Stimulated activated naive CD8-positive, alpha-beta T cell treated with anti-CD3 and anti-CD28 coated beads, Interleukin-15, Interleukin-2, amounts not matched to agents 100 ng/mL and 50 ng/mL, for 24 hours (primary cell): ENCODE data around the gene ZNF410.
A peak's percentile ranks its signal among the peaks of the same experiment; 100 is the strongest.
"Not testable (repeated sequence)": the region's sequence is repeated elsewhere in the genome, so short reads cannot be mapped to it uniquely, and the experiment has no call there.

Source experiments
- H3K27ac Mint-ChIP-seq: one replicate; pipeline ENCODE4 v1.8.0; 2021; ENCODE audit warnings: mild to moderate bottlenecking, mixed read lengths
- H3K27me3 Mint-ChIP-seq: one replicate; pipeline ENCODE4 v1.8.0; 2021; ENCODE audit warnings: mixed read lengths
- H3K36me3 Mint-ChIP-seq: one replicate; pipeline ENCODE4 v1.8.0; 2021; ENCODE audit warnings: low read depth, mixed read lengths
- H3K4me1 Mint-ChIP-seq: one replicate; pipeline ENCODE4 v1.8.0; 2021; ENCODE audit warnings: low read depth, mixed read lengths
- H3K4me3 Mint-ChIP-seq: one replicate; pipeline ENCODE4 v1.8.0; 2021; ENCODE audit warnings: mild to moderate bottlenecking, mixed read lengths
- H3K9me3 Mint-ChIP-seq: one replicate; pipeline ENCODE4 v1.8.0; 2021; ENCODE audit warnings: mixed read lengths

The ZNF410 gene

DNA sequence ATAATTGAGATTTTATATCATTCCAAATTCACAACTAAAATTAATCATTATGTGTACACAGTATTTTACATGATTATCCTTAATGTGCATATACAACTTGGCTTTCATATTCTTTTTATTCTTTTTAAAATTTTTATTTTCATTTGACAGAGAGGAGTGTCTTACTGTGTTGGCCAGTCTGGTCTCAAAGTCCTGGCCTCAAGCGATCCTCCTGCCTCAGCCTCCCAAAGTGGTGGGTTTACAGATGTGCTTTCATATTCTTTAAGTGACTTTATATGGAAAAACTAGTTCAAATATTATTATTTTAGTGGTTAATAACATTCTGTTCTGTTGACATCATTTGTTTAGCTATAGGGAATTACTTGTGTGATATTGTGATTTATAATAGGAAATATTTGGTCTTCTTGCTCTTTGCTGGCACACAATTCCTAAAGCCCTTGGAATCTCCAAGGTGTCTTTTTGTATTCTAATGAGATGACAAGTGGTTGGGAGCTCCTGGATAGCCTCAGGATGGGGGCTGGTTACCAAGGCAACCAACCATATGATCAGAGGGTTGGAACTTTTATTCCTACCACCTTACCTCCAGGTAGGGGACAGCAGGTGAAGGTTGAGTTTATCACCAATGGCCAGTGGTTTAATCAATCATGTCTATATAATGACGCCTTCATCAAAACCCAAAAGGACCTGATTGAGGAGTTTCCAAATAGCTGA, 16.0 kb upstream of the ZNF410 start:
- Mint-ChIP-seq H3K4me1 (no peaks in the 10 kb centered on the region), H3K9me3 (no peaks in the 10 kb centered on the region), H3K36me3 (peaks cover 10% of the 10 kb centered on the region), H3K27ac (no peak overlapping the region), H3K4me3 (no peak overlapping the region), H3K27me3 (no peaks in the 10 kb centered on the region)

DNA sequence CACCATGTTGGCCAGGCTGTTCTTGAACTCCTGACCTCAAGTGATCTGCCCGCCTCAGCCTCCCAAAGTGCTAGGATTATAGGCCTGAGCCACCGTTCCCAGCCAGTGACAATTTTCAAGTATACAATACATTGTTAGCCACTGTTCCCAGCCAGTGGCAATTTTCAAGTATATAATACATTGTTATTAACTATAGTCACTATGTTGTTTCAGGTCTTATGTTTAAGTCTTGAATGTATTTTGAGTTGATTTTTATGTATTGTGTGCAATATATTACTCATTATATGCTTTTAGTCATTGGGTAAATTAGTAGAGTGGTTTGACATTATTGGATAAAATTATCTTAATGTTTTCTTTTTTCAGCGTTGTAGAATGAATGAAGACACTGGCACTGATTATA, 13.0 kb upstream of the ZNF410 start:
- no peaks in the 10 kb centered on the region for H3K4me1 Mint-ChIP-seq
- H3K9me3 Mint-ChIP-seq, result no peaks in the 10 kb centered on the region
- H3K27ac Mint-ChIP-seq, result no peak overlapping the region
- no peaks in the 10 kb centered on the region for H3K27me3 Mint-ChIP-seq
- H3K4me3 Mint-ChIP-seq, result no peak overlapping the region
- H3K36me3 Mint-ChIP-seq, result peaks cover 5% of the 10 kb centered on the region

DNA sequence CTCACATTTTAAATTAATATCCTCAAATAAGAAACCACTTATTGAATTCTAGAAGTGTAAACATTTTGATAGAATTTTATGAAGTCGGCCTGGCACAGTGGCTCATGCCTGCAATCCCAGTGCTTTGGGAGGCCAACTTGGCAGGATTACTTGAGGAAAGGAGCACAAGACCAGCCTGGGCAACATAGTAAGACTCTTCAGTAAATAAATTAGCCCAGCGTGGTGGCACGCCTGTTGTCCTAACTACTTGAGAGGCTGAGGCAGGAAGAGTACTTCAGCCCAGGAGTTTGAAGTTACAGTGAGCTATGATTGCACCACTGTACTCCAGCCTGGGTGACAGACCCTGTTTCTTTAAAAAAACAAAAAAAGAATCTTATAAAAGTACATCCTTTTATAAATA, 8.9 kb upstream of the ZNF410 start:
- Mint-ChIP-seq H3K4me1 (no peaks in the 10 kb centered on the region), H3K4me3 (no peak overlapping the region), H3K27me3 (no peaks in the 10 kb centered on the region), H3K9me3 (no peaks in the 10 kb centered on the region), H3K36me3 (peaks cover 5% of the 10 kb centered on the region), H3K27ac (no peak overlapping the region)

DNA sequence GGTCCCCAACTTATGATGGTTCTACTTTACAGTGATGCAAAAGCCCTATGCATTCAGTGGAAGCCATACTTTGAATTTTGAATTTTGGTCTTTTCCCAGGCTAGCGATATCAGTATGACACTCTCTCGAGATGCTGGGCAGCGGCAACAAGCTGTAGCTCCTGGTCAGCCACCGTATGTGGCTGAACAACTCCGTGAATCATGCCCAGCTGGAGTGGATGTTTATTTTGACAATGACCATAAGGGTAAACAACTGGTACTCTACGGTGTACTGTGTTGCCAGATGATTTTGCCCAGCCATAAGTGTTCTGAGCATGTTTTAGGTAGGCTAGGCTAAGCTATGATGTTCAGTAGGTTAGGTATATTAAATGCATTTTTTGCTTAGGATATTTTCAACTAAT, 8.2 kb upstream of the ZNF410 start:
- H3K27ac Mint-ChIP-seq, result no peak overlapping the region
- H3K4me1 Mint-ChIP-seq, result no peaks in the 10 kb centered on the region
- H3K4me3 Mint-ChIP-seq, result no peak overlapping the region
- H3K27me3 Mint-ChIP-seq, result no peaks in the 10 kb centered on the region
- H3K9me3 Mint-ChIP-seq, result no peaks in the 10 kb centered on the region
- H3K36me3 Mint-ChIP-seq, result peaks cover 5% of the 10 kb centered on the region

DNA sequence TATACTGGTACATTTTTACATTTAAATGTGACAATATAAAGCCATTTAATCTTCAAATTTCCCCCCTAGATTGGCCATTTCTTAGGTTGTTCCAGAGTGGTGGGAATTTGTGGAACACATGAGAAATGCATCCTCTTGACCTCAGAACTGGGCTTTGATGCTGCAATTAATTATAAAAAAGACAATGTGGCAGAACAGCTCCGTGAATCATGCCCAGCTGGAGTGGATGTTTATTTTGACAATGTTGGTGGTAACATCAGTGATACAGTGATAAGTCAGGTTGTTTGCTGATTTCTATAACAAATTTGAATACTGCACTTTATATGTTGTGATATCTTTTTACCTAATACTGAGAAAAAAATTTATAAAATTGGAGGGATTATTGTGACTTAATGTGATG, 7.6 kb upstream of the ZNF410 start:
- H3K36me3 Mint-ChIP-seq, result peaks cover 9% of the 10 kb centered on the region
- no peak overlapping the region for H3K4me3 Mint-ChIP-seq
- H3K4me1 Mint-ChIP-seq, result no peaks in the 10 kb centered on the region
- no peak overlapping the region for H3K27ac Mint-ChIP-seq
- no peaks in the 10 kb centered on the region for H3K9me3 Mint-ChIP-seq
- H3K27me3 Mint-ChIP-seq, result no peaks in the 10 kb centered on the region

DNA sequence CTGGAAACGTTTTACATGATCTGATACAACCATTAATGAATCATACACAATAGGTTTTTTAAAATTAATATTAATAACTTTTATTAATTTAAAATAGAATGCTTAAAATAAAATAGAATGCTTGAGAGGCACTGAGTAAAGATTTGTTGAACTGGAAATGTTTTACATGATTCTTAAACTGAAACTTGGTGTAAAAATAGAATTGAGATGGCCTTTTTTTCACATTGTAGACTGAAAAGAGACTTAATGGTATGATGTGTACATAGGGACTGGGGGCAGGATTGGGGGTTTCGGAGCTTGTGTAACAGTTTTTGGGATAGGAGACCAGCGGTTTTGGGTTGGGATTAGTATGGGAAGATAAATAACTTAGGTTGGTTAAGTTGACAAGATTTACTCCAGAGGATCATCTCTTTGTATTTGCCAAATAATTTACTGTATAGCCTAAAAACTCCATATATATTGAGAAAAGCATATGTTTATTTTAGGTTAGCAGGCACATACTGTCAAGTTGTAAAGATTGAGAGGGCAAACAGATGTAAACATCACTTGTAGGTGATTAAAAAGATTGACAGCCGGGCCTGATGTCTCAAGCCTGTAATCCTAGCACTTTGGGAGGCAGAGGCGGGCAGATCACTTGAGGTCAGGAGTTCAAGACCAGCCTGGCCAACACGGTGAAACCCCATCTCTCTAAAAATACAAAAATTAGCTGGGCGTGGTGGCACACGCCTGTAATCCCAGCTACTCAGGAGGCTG, 2.0 kb upstream of the ZNF410 start:
- no peaks in the 10 kb centered on the region for H3K9me3 Mint-ChIP-seq
- H3K27ac Mint-ChIP-seq, result peak overlapping the region; percentile 98
- peaks cover 25% of the 10 kb centered on the region for H3K36me3 Mint-ChIP-seq
- H3K4me1 Mint-ChIP-seq, result peaks cover 43% of the 10 kb centered on the region
- H3K4me3 Mint-ChIP-seq, result peak overlapping the region; percentile 85
- H3K27me3 Mint-ChIP-seq, result no peaks in the 10 kb centered on the region

DNA sequence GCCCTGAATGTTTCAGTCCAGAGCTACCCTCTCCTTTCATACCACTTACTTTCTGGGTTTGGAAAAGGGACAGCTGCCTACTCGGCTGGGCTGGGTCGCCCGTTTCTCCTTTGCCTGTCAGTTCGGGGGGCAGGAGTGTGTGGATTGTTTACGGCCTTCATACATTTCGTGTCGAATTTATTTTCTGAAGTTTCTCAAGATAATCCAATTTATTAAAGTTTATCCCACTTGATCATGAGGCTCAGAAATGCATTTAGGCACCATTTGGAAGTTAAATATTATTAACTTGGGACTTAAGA, 608 bp downstream of the ZNF410 start:
- H3K4me1 Mint-ChIP-seq, result peaks cover 56% of the 10 kb centered on the region
- H3K27me3 Mint-ChIP-seq, result no peaks in the 10 kb centered on the region
- H3K4me3 Mint-ChIP-seq, result peak overlapping the region; percentile 85
- H3K9me3 Mint-ChIP-seq, result no peaks in the 10 kb centered on the region
- peak overlapping the region; percentile 98 for H3K27ac Mint-ChIP-seq
- peaks cover 40% of the 10 kb centered on the region for H3K36me3 Mint-ChIP-seq

DNA sequence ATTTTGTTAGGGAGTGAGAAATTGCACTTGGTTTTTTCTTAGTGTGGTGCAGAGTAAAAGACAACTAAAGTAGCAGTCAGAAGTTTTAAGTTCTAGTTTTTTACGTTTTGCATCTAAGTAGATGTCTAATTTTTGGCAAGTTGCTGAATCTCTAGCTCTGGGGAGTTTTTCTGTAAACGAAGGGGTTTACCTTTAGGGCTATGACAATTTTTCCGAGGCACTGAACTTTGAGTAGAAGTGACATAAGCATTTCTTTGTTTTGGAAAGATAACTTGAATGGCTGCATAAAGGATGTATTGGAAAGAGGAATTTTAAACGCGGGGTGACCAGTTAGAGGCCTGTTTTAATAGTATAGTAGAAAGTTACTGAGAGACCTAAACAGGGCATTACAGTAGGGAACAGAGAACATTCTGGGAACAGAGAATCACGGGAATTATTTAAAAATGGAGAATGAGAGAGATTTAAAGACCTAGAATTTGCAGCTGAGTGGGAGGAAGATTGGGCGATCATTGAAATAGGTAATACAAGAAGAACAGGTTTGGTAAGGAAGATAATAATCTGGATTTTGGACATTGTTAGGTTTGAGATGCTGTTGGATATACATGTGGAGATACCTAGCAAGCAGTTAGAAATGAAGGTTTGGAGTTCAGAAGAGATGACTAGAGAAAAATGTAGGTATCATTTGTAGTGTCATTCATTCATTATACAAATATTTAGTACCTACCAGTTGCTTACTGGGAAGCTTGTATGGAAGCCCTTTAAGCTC, 1.2 kb downstream of the ZNF410 start:
- peak overlapping the region; percentile 85 for H3K4me3 Mint-ChIP-seq
- H3K9me3 Mint-ChIP-seq, result no peaks in the 10 kb centered on the region
- peaks cover 40% of the 10 kb centered on the region for H3K36me3 Mint-ChIP-seq
- peaks cover 56% of the 10 kb centered on the region for H3K4me1 Mint-ChIP-seq
- peak overlapping the region; percentile 98 for H3K27ac Mint-ChIP-seq
- no peaks in the 10 kb centered on the region for H3K27me3 Mint-ChIP-seq

DNA sequence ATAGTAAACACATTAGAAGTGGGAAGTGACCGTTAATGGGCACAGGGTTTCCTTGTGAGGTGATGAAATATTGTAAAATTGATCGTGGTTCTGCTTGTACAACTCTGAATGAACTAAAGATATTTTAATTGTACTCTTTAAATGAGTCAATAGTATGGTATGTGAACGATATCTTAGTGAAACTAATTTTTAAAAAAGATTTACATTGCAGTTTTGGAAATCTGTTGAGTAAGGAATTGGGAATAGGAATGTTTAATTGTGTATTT, 1.7 kb downstream of the ZNF410 start:
- peaks cover 40% of the 10 kb centered on the region for H3K36me3 Mint-ChIP-seq
- H3K4me3 Mint-ChIP-seq, result peak overlapping the region; percentile 85
- peak overlapping the region; percentile 72 for H3K27ac Mint-ChIP-seq
- H3K27me3 Mint-ChIP-seq, result no peaks in the 10 kb centered on the region
- peaks cover 56% of the 10 kb centered on the region for H3K4me1 Mint-ChIP-seq
- no peaks in the 10 kb centered on the region for H3K9me3 Mint-ChIP-seq

DNA sequence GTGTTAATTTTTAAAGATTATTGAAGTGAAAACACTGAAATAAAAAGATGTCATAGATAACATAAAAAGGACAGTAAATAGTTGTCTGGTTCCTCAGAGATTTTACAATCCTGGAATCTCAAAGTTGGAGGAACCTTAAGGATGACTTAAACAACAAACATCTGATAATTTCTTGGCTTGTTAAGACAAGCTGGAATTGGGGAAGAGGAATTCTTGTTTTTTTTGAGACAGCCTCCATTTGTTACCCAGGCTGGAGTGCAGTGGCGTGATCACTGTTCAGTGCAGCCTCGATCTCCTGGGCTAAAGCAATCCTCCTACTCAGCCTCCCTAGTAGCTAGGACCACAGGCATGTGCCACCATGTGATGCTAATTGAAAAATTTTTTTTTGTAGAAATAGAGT, 2.3 kb downstream of the ZNF410 start:
- H3K36me3 Mint-ChIP-seq, result peaks cover 41% of the 10 kb centered on the region
- H3K27ac Mint-ChIP-seq, result peak overlapping the region; percentile 72
- peak overlapping the region; percentile 85 for H3K4me3 Mint-ChIP-seq
- H3K9me3 Mint-ChIP-seq, result no peaks in the 10 kb centered on the region
- no peaks in the 10 kb centered on the region for H3K27me3 Mint-ChIP-seq
- peaks cover 56% of the 10 kb centered on the region for H3K4me1 Mint-ChIP-seq

DNA sequence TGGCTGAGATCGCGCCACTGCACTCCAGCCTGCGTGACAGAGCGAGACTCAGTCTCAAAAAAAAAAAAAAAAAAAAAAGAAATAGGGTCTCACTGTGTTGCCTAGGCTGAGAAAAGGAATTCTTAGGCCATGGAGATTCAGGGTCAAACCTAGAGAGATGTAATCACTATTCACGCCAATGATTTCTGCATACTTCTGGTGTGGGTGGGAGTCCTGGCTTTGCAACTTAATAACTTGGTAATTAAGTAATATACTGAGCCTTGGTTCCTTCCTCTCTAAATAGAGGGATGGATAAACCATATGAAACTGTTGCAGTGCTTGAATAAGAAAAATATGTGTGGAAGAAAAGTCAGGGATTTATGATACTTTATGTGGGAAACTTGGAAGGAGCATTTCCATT, 2.7 kb downstream of the ZNF410 start:
- Mint-ChIP-seq H3K9me3 (no peaks in the 10 kb centered on the region), H3K27ac (peak overlapping the region; percentile 17), H3K27me3 (no peaks in the 10 kb centered on the region), H3K36me3 (peaks cover 44% of the 10 kb centered on the region), H3K4me1 (peaks cover 55% of the 10 kb centered on the region), H3K4me3 (peak overlapping the region; percentile 85)

DNA sequence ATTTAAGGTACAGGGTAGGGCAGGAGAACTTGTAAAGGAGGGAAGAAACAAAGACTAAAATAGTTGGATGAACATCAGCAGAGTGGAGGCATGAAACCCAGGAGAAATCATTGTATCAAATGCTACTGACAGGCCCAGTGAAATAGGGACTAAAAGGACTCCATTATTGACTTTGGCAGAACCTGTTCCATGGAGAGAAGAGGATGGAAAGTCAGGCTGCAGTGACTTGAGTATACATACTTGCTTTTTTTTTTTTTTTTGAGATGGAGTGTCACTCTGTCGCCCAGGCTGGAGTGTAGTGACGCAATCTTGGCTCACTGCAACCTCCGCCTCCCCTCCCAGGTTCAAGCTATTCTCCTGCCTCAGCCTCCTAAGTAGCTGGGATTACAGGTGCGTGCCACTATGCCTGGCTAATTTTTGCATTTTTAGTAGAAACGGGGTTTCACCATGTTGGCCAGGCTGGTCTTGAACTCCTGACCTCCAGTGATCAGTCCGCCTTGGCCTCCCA, 7.6 kb downstream of the ZNF410 start:
- Mint-ChIP-seq H3K36me3 (peaks cover 66% of the 10 kb centered on the region), H3K4me1 (peaks cover 27% of the 10 kb centered on the region)
- not testable (repeated sequence) for H3K4me3 Mint-ChIP-seq, H3K27me3 Mint-ChIP-seq, H3K27ac Mint-ChIP-seq, H3K9me3 Mint-ChIP-seq

DNA sequence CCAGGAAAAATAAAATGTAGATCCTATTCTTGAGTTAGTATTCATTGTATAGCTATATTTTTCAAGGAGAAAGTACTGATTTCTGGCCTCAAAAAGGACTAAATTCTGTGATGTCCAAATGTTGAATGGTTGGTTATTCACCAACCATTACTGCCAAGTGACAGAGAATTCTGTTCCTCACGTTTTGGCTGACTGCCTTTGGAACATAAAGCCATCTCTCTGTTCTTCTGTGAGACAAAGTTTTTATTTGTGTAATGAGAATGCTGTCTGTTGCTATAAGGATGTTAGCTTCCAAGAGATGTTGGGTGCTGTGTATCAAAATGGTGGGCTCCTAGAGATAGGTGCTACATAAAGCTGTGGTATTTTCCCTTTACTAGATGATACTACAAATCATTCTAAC, 9.3 kb downstream of the ZNF410 start:
- Mint-ChIP-seq H3K4me1 (peaks cover 15% of the 10 kb centered on the region), H3K9me3 (no peaks in the 10 kb centered on the region), H3K36me3 (peaks cover 68% of the 10 kb centered on the region), H3K4me3 (no peak overlapping the region), H3K27me3 (no peaks in the 10 kb centered on the region), H3K27ac (peak overlapping the region; percentile 62)

DNA sequence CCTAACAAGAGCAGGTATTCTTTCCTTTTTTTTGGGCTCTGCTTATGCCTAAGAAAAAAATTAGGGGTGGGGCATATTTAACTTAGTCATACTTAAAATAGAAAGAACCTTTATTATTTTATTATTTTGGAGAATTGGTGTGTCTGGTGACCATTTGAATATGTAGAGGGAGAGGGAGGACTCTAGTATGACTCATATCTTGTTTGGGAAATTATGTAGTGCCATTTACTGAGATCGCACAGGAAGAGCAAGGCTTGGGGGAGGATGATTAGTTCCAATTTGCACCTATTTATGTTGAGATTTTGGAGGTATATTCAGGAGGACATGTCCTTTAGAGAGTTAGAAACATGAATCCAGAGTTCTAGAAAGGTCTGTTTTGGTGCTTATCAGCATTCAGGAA, 9.9 kb downstream of the ZNF410 start:
- H3K9me3 Mint-ChIP-seq, result no peaks in the 10 kb centered on the region
- H3K27me3 Mint-ChIP-seq, result no peaks in the 10 kb centered on the region
- peak overlapping the region; percentile 62 for H3K27ac Mint-ChIP-seq
- peaks cover 15% of the 10 kb centered on the region for H3K4me1 Mint-ChIP-seq
- no peak overlapping the region for H3K4me3 Mint-ChIP-seq
- peaks cover 70% of the 10 kb centered on the region for H3K36me3 Mint-ChIP-seq

DNA sequence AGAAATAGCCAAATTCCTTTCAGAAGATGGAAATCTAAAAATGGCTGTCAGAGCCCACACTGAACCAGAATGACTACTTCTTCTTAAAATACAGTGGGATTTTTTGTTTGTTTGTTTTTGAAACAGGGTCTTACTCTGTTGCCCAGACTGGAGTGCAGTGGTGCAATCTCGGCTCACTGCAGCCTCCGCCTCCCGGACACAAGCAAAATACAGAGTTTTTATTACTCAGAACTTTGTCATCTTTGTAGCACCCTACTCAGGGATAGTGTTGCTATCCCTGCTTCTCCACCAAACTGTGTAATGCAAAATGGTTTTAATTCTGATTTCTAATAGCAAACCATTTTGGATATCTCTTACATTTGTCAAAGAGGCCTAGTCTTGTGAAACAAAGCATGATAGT, 16.4 kb downstream of the ZNF410 start:
- Mint-ChIP-seq H3K9me3 (no peaks in the 10 kb centered on the region), H3K4me1 (no peaks in the 10 kb centered on the region), H3K27me3 (no peaks in the 10 kb centered on the region), H3K27ac (no peak overlapping the region), H3K36me3 (peaks cover 64% of the 10 kb centered on the region), H3K4me3 (no peak overlapping the region)
